ENCODE data around the gene ING4. TPM values are rescaled to one million over a fixed set of nuclear protein-coding genes. Genes with fewer than 3 reads are reported as not detected.
A peak's percentile ranks its signal among the peaks of the same experiment; 100 is the strongest.

The ING4 gene
- total RNA-seq, 6 donors from 2014 or later: 24.3 to 79.6 (median 33.8) TPM

DNA sequence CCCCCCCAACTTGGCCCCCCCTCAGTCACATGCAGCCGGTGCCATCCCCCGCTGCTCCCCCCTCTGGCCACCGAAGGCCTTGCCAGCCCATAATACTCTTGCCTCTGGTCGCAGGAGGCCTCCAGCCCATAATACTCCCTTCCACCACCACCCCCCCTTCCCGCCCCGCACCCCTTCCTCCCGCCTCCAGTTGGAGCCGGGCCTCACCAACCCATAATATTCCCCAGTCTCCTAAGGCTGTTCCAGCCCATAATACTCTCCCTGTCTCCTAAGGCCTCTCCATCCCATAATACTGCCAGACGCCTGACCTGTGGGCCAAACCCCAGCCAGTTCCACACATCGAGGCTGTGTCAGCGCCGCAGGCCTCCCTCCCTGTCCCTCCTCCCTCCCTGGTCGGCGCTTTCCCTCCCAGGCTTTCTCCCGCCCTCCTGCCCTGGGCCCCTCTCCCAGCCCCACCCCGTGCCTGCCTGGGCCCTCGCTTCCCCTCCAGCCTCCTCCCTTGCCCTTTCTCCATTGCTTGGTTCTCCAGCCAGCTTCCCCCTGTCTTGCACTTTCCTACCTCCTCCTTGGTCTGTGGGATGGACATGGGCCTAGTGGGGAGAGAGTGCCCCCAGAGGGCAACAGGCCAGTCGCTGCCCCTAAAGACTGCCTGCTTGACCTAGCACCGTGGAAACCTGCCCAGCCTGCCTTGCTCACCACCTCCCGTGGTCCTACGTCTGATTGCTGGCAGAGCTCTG, 49.0 kb downstream of the ING4 start:
- peaks cover 28 to 37% (median 33%) of the 10 kb centered on the region in 4 donors for H3K4me1 ChIP-seq
- peak; percentile 90 to 93 for ATAC-seq (ENCODE audit: low FRiP score in 2 of 2)
- H3K9me3 ChIP-seq: no peaks in the 10 kb centered on the region
- peak overlapping the region; percentile 69 to 97 (median 92) for H3K27ac ChIP-seq
- TF ChIP-seq EP300 (IDR thresholded peaks at IDR 0.05) (no peak), POLR2A (IDR thresholded peaks at IDR 0.05) (peak in 1 of 4 donors; percentile 38), POLR2AphosphoS5 (IDR thresholded peaks at IDR 0.05) (peak; percentile 27 to 63)
- TF ChIP-seq, protein P1, sequence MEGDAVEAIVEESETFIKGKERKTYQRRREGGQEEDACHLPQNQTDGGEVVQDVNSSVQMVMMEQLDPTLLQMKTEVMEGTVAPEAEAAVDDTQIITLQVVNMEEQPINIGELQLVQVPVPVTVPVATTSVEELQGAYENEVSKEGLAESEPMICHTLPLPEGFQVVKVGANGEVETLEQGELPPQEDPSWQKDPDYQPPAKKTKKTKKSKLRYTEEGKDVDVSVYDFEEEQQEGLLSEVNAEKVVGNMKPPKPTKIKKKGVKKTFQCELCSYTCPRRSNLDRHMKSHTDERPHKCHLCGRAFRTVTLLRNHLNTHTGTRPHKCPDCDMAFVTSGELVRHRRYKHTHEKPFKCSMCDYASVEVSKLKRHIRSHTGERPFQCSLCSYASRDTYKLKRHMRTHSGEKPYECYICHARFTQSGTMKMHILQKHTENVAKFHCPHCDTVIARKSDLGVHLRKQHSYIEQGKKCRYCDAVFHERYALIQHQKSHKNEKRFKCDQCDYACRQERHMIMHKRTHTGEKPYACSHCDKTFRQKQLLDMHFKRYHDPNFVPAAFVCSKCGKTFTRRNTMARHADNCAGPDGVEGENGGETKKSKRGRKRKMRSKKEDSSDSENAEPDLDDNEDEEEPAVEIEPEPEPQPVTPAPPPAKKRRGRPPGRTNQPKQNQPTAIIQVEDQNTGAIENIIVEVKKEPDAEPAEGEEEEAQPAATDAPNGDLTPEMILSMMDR (IDR thresholded peaks at IDR 0.05): peak in 2 of 6 experiments; percentile 17 to 18
- H3K4me3 ChIP-seq: peak overlapping the region in 2 of 4 donors; percentile 5 to 31
- 7 to 8% methylated on average over 13 to 18 of the region's 21 CpGs for WGBS, 2 donors
- H3K27me3 ChIP-seq: no peaks in the 10 kb centered on the region
- H3K36me3 ChIP-seq: no peaks in the 10 kb centered on the region
- DNase-seq: peak; percentile 87 to 90

- 3 to 7% methylated on average over 13 to 17 of the region's 17 CpGs for WGBS, 2 donors
- peaks cover 26 to 33% (median 30%) of the 10 kb centered on the region in 4 donors for H3K4me1 ChIP-seq
- H3K9me3 ChIP-seq: no peaks in the 10 kb centered on the region
- TF ChIP-seq EP300 (IDR thresholded peaks at IDR 0.05): no peak
- peak in 1 of 2 donors; percentile 16 for TF ChIP-seq POLR2AphosphoS5 (IDR thresholded peaks at IDR 0.05)
- TF ChIP-seq POLR2A (IDR thresholded peaks at IDR 0.05): peak in 1 of 4 donors; percentile 6
- DNase-seq (peak in 1 of 2 donors; percentile 75), ATAC-seq (ENCODE audit: low FRiP score in 2 of 2) (peak; percentile 30 to 58)
- no peaks in the 10 kb centered on the region for H3K27me3 ChIP-seq
- peak overlapping the region in 3 of 4 donors; percentile 5 to 31 (median 21) for H3K4me3 ChIP-seq
- no peaks in the 10 kb centered on the region for H3K36me3 ChIP-seq
- peak overlapping the region; percentile 69 to 97 (median 92) for H3K27ac ChIP-seq
These were observed 49.7 kb downstream of the ING4 start for GRCh38 chr12:6613015-6613775.

GRCh38 chr12:6612652-6613014, 50.3 kb downstream of the ING4 start:
- DNase-seq (no peak), ATAC-seq (ENCODE audit: low FRiP score in 2 of 2) (no peak)
- Histone ChIP-seq H3K4me3 (peak overlapping the region in 2 of 4 donors; percentile 21 to 31), H3K27ac (peak overlapping the region; percentile 69 to 97 (median 92)), H3K27me3 (no peaks in the 10 kb centered on the region), H3K36me3 (no peaks in the 10 kb centered on the region), H3K4me1 (peaks cover 23 to 34% (median 32%) of the 10 kb centered on the region in 4 donors), H3K9me3 (no peaks in the 10 kb centered on the region)
- TF ChIP-seq POLR2AphosphoS5 (IDR thresholded peaks at IDR 0.05) (no peak), EP300 (IDR thresholded peaks at IDR 0.05) (no peak), POLR2A (IDR thresholded peaks at IDR 0.05) (no peak)
- TF ChIP-seq, protein P1 (IDR thresholded peaks at IDR 0.05): no peak
- 29 to 32% methylated on average over 7 of the region's 7 CpGs for WGBS, 2 donors

DNA sequence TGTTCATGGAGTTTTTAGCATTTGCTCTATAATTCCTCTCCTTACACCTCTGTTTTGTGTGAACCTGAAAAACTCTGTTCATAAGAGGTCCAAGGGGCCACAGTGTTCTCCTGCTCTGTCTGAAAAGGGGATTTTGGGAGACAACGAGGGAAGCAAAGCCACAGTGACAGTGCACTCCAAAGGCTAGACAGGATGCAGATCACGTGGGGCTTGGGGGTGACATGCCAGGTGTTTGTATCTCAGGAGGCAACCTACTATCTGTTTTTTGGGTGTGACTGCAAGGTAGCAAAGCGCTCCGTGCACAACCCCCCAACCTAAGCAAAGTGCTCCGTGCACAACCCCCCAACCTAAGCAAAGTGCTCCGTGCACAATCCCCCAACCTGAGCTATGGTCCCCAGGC, 50.7 kb downstream of the ING4 start:
- TF ChIP-seq, protein P1 (IDR thresholded peaks at IDR 0.05): no peak
- TF ChIP-seq POLR2AphosphoS5 (IDR thresholded peaks at IDR 0.05): no peak
- no peak for TF ChIP-seq POLR2A (IDR thresholded peaks at IDR 0.05)
- no peak for TF ChIP-seq EP300 (IDR thresholded peaks at IDR 0.05)
- no peak for ATAC-seq (ENCODE audit: low FRiP score in 2 of 2)
- H3K27me3 ChIP-seq: no peaks in the 10 kb centered on the region
- peak overlapping the region; percentile 69 to 97 (median 92) for H3K27ac ChIP-seq
- peaks cover 23 to 35% (median 31%) of the 10 kb centered on the region in 4 donors for H3K4me1 ChIP-seq
- H3K36me3 ChIP-seq: no peaks in the 10 kb centered on the region
- WGBS, 2 donors: 42 to 65% methylated on average over 3 to 6 of the region's 6 CpGs
- no peak overlapping the region for H3K4me3 ChIP-seq
- no peaks in the 10 kb centered on the region for H3K9me3 ChIP-seq
- no peak for DNase-seq

Data from upper lobe of left lung (tissue), 6 donors.